GM12878 (cell line): ENCODE data around the gene ANO1.

Experiments used
- BRCA1 ChIP-seq: IDR thresholded peaks from 2 replicates; pipeline ENCODE4 v1.6.1; 2011; ENCODE audit warnings: low read depth, low read length, improper control_type of control experiment
- CTCF ChIP-seq, 3 experiments: IDR thresholded peaks in 2 of 3; conservative IDR thresholded peaks in 1 of 3; 2 replicates each; pipeline ENCODE4 v1.5.1; 2011; ENCODE audit warnings: low read depth in 3 of 3, low read length in 3 of 3, mild to moderate bottlenecking in 3 of 3, control low read depth in 2 of 3, moderate library complexity in 2 of 3, inconsistent platforms in 1 of 3, mixed read lengths in 1 of 3; ENCODE audit not compliant: control insufficient read depth in 2 of 3, insufficient read depth in 1 of 3; ENCODE audit errors: extremely low read depth in 1 of 3
- ETV6 ChIP-seq, 2 experiments: fragments of 450-650 bp in 1 of 2; IDR thresholded peaks in 1 of 2; conservative IDR thresholded peaks in 1 of 2; 2 replicates each; pipeline ENCODE4 v1.6.1; 2014; ENCODE audit warnings: antibody characterized with exemption in 1 of 2, borderline replicate concordance in 1 of 2, low read depth in 1 of 2, mild to moderate bottlenecking in 1 of 2, moderate library complexity in 1 of 2
- MTA3 ChIP-seq: IDR thresholded peaks from 2 replicates; pipeline ENCODE4 v1.6.1; 2012; ENCODE audit warnings: low read length, inconsistent platforms, borderline replicate concordance
- NR2C2 ChIP-seq: IDR thresholded peaks from 2 replicates; pipeline ENCODE4 v1.6.1; 2011; ENCODE audit warnings: borderline replicate concordance, low read depth; ENCODE audit not compliant: control insufficient read depth, insufficient read length
- PML ChIP-seq: IDR thresholded peaks from 2 replicates; pipeline ENCODE4 v1.6.1; 2012; ENCODE audit warnings: low read length, inconsistent platforms
- POLR2AphosphoS5 ChIP-seq: IDR thresholded peaks from 2 replicates; pipeline ENCODE4 v1.6.1; 2011; ENCODE audit warnings: mild to moderate bottlenecking, low read length, inconsistent platforms

GRCh38 chr11:70100791-70101190, 22.7 kb downstream of the ANO1 start:
- TF ChIP-seq PML (no peak), CTCF (IDR thresholded peaks at IDR 0.05 in 2 of 3, conservative IDR thresholded peaks at IDR 0.05 in 1 of 3; ENCODE audit: control insufficient read depth in 2 of 3, extremely low read depth in 1 of 3, insufficient read depth in 1 of 3, low read depth in 3 of 3, low read length in 3 of 3) (no peak), ETV6 (conservative IDR thresholded peaks at IDR 0.05 in 1 of 2, IDR thresholded peaks at IDR 0.05 in 1 of 2; ENCODE audit: borderline replicate concordance in 1 of 2, low read depth in 1 of 2) (no peak), MTA3 (no peak), NR2C2 (no peak), POLR2AphosphoS5 (no peak), BRCA1 (no peak)
